Erythroblast (primary cell): ENCODE data around the gene RBM15.

Source experiments
- GATA1 ChIP-seq: IDR thresholded peaks from 2 replicates; pipeline ENCODE4 v1.6.1; 2011; ENCODE audit warnings: low read depth, mild to moderate bottlenecking, control low read depth, low read length, moderate library complexity
- POLR2A ChIP-seq: IDR thresholded peaks from 2 replicates; pipeline ENCODE4 v1.6.1; 2011; ENCODE audit warnings: mild to moderate bottlenecking, low read length

- TF ChIP-seq POLR2A, result no peak
- no peak for TF ChIP-seq GATA1
Measured at GRCh38 chr1:110336300-110337039, 2.7 kb upstream of the RBM15 start.
